HG03558 (cell line): ENCODE results near the gene WDR82.

Experiments used
- ATAC-seq: cut with Tn5 transposase; IDR thresholded peaks from one replicate; pipeline ENCODE4 v1.9.1; 2021; ENCODE audit warnings: moderate number of reproducible peaks; ENCODE audit not compliant: unreplicated experiment; ENCODE audit errors: extremely low read depth

The WDR82 gene

GRCh38 chr3:52310861-52311575, 32.6 kb upstream of the WDR82 start:
- no peak for ATAC-seq

GRCh38 chr3:52308308-52308707, 29.9 kb upstream of the WDR82 start:
- no peak for ATAC-seq

- ATAC-seq, result no peak
These were observed 28.5 kb upstream of the WDR82 start for GRCh38 chr3:52306978-52307377.

- no peak for ATAC-seq
These were observed 27.5 kb upstream of the WDR82 start for GRCh38 chr3:52305926-52306325.

- ATAC-seq, result no peak
These were observed 25.4 kb upstream of the WDR82 start for GRCh38 chr3:52303811-52304210.

- ATAC-seq, result no peak
These were observed 24.1 kb upstream of the WDR82 start for GRCh38 chr3:52302426-52303145.

GRCh38 chr3:52299879-52300611, 21.6 kb upstream of the WDR82 start:
- ATAC-seq, result no peak

- no peak for ATAC-seq
These were observed 20.9 kb upstream of the WDR82 start for GRCh38 chr3:52299247-52299878.

- ATAC-seq, result no peak
These were observed 20.0 kb upstream of the WDR82 start for GRCh38 chr3:52298149-52299098.

GRCh38 chr3:52297242-52298148, 19.0 kb upstream of the WDR82 start:
- ATAC-seq, result no peak

- ATAC-seq, result no peak
These were observed 17.3 kb upstream of the WDR82 start for GRCh38 chr3:52295671-52296208.

- ATAC-seq, result no peak
These were observed 16.1 kb upstream of the WDR82 start for GRCh38 chr3:52294320-52295150.

GRCh38 chr3:52293491-52294319, 15.3 kb upstream of the WDR82 start:
- no peak for ATAC-seq

GRCh38 chr3:52292247-52293065, 14.0 kb upstream of the WDR82 start:
- no peak for ATAC-seq

- ATAC-seq, result no peak
These were observed 13.2 kb upstream of the WDR82 start for GRCh38 chr3:52291508-52292181.
